GM23338 (cell line): ENCODE measurements around the gene MATN1.

Experiments
- CREB1 ChIP-seq: fragments of 250-450 bp; sonication (Bioruptor Pico); IDR thresholded peaks from 2 replicates; pipeline ENCODE4 v1.5.0; 2020; ENCODE audit warnings: low read depth, mild to moderate bottlenecking, moderate library complexity
- CTCF ChIP-seq, 2 experiments: fragments of 200-600 bp in 1 of 2; sonication (generic) in 1 of 2; conservative IDR thresholded peaks; 2 replicates each; pipeline versions ENCODE4 v1.5.1 to v1.6.1; 2016 to 2017; ENCODE audit warnings: antibody characterized with exemption in 2 of 2, low read depth in 2 of 2, mild to moderate bottlenecking in 2 of 2, moderate library complexity in 1 of 2
- ETS1 ChIP-seq: IDR thresholded peaks from 2 replicates; pipeline ENCODE4 v1.6.1; 2016; ENCODE audit warnings: antibody characterized with exemption
- EZH2 ChIP-seq: fragments of 200-600 bp; sonication (generic); IDR thresholded peaks from one replicate; pipeline ENCODE4 v1.8.0; 2017; ENCODE audit warnings: antibody characterized with exemption, mild to moderate bottlenecking, low read depth; ENCODE audit not compliant: unreplicated experiment
- EZH2phosphoT487 ChIP-seq: fragments of 200-600 bp; sonication (generic); IDR thresholded peaks from one replicate; pipeline ENCODE4 v1.8.1; 2018; ENCODE audit warnings: antibody characterized with exemption; ENCODE audit not compliant: unreplicated experiment
- JUNB ChIP-seq: IDR thresholded peaks from one replicate; pipeline ENCODE4 v1.6.1; 2016; ENCODE audit warnings: antibody characterized with exemption; ENCODE audit not compliant: unreplicated experiment
- NANOG ChIP-seq: IDR thresholded peaks from 2 replicates; pipeline ENCODE4 v1.6.1; 2016; ENCODE audit warnings: antibody characterized with exemption, borderline replicate concordance
- POLR2AphosphoS5 ChIP-seq: IDR thresholded peaks from 2 replicates; pipeline ENCODE4 v1.6.1; 2016; ENCODE audit warnings: antibody characterized with exemption, low read depth
- REST ChIP-seq: IDR thresholded peaks from one replicate; pipeline ENCODE4 v1.6.1; 2018; ENCODE audit warnings: antibody characterized with exemption; ENCODE audit not compliant: unreplicated experiment
- STAT1 ChIP-seq: IDR thresholded peaks from one replicate; pipeline ENCODE4 v1.6.1; 2016; ENCODE audit warnings: antibody characterized with exemption; ENCODE audit not compliant: unreplicated experiment
- ZNF114 ChIP-seq: fragments of 250-450 bp; sonication (Bioruptor Pico); IDR thresholded peaks from 2 replicates; pipeline ENCODE4 v1.5.0; 2020; ENCODE audit warnings: mild to moderate bottlenecking, moderate library complexity
- ZNF331 ChIP-seq: fragments of 250-450 bp; sonication (Bioruptor Pico); IDR thresholded peaks from 2 replicates; pipeline ENCODE4 v1.5.0; 2020; ENCODE audit warnings: low read depth, mild to moderate bottlenecking, moderate library complexity
- ZNF462 ChIP-seq: fragments of 250-450 bp; sonication (Bioruptor Pico); IDR thresholded peaks from 2 replicates; pipeline ENCODE4 v1.5.0; 2020; ENCODE audit warnings: mild to moderate bottlenecking, moderate library complexity

GRCh38 chr1:30732277-30732996 lies 9.1 kb upstream of the MATN1 start:
- TF ChIP-seq CTCF (conservative IDR thresholded peaks at IDR 0.05; ENCODE audit: low read depth in 2 of 2) (no peak), EZH2 (no peak), POLR2AphosphoS5 (no peak), REST (no peak), JUNB (no peak), ETS1 (no peak), CREB1 (CRISPR knock-in tag) (no peak), ZNF114 (no peak), EZH2phosphoT487 (no peak), STAT1 (no peak), NANOG (no peak), ZNF331 (no peak), ZNF462 (CRISPR knock-in tag) (no peak)
